ENCODE measurements around the gene EAF2. TPM values are rescaled to one million over a fixed set of nuclear protein-coding genes. Genes with fewer than 3 reads are reported as not detected.
A peak's percentile ranks its signal among the peaks of the same experiment; 100 is the strongest.

EAF2 gene
- total RNA-seq (1 to 10 TPM; 4.3 to 6.0 TPM), polyA plus RNA-seq (1 to 10 TPM; 2.5 to 8.3 TPM)
- long read RNA-seq, donor 1, partial matches to known transcripts = 0 of 4 reads
- long read RNA-seq, donor 1, other reads (novel, unspliced or antisense) = 0 of 4 reads
- long read RNA-seq, donor 2, partial matches to known transcripts = 1 of 2 reads
- long read RNA-seq, donor 2, other reads (novel, unspliced or antisense) = 1 of 2 reads

GRCh38 chr3:121834671-121835464, at the start of gene EAF2, which contains the start of gene IQCB1:
Gene EAF2, plus strand, starts transcription at chr3:121835209. Its CDS starts 77 bp downstream, at chr3:121835286.
Gene IQCB1, minus strand, starts transcription at chr3:121835060. Its CDS starts 6,100 bp downstream, at chr3:121828960.
- intact Hi-C loops (cut with DNase I) = loop anchor here in 1 of 2 donors (2.0 kb wide), 1 partner anchor 84 kb away; no protein-coding TSS in a partner anchor
- H3K4me3 ChIP-seq (ENCODE audit: low read length in 2 of 2) = peak within 1 kb of the TSS; percentile 64 to 85
- peaks cover 0 to 2% of the 10 kb centered on the region in 2 donors for H3K36me3 ChIP-seq (ENCODE audit: control insufficient read depth in 1 of 2, insufficient read depth in 2 of 2, low read length in 1 of 2)
- no peaks in the 10 kb centered on the region for H3K9me3 ChIP-seq (ENCODE audit: control insufficient read depth, low read length)
- H3K27me3 ChIP-seq (ENCODE audit: control insufficient read depth in 1 of 2, insufficient read depth in 2 of 2, low read length in 1 of 2) = no peaks in the 10 kb centered on the region
- WGBS, 2 donors = 0% methylated on average over 54 of the region's 54 CpGs
- H3K27ac ChIP-seq (ENCODE audit: low read depth in 1 of 2, low read length in 2 of 2) = peak within 1 kb of the TSS in 1 of 2 donors; percentile 30
- DNase-seq (peak; percentile 98), ATAC-seq (ENCODE audit: low FRiP score) (peak; percentile 100)
- no peaks in the 10 kb centered on the region for H3K4me1 ChIP-seq (ENCODE audit: control insufficient read depth in 1 of 2, insufficient read depth in 2 of 2, low read length in 2 of 2)

- DNase-seq (no peak), ATAC-seq (ENCODE audit: low FRiP score) (no peak)
- no peak overlapping the region for H3K27ac ChIP-seq (ENCODE audit: low read depth in 1 of 2, low read length in 2 of 2)
- peaks cover 0 to 3% of the 10 kb centered on the region in 2 donors for H3K36me3 ChIP-seq (ENCODE audit: control insufficient read depth in 1 of 2, insufficient read depth in 2 of 2, low read length in 1 of 2)
- no peaks in the 10 kb centered on the region for H3K9me3 ChIP-seq (ENCODE audit: control insufficient read depth, low read length)
- no peak overlapping the region for H3K4me3 ChIP-seq (ENCODE audit: low read length in 2 of 2)
- no peaks in the 10 kb centered on the region for H3K27me3 ChIP-seq (ENCODE audit: control insufficient read depth in 1 of 2, insufficient read depth in 2 of 2, low read length in 1 of 2)
- WGBS, 2 donors = 24% methylated on average over 2 of the region's 2 CpGs
- no peaks in the 10 kb centered on the region for H3K4me1 ChIP-seq (ENCODE audit: control insufficient read depth in 1 of 2, insufficient read depth in 2 of 2, low read length in 2 of 2)
- intact Hi-C loops (cut with DNase I) = no loop called here
Observed at GRCh38 chr3:121786485-121786884, 48.5 kb upstream of the EAF2 start.

- intact Hi-C loops (cut with DNase I) = no loop called here
- Histone ChIP-seq H3K27ac (ENCODE audit: low read depth in 1 of 2, low read length in 2 of 2) (no peak overlapping the region), H3K4me3 (ENCODE audit: low read length in 2 of 2) (no peak overlapping the region), H3K4me1 (ENCODE audit: control insufficient read depth in 1 of 2, insufficient read depth in 2 of 2, low read length in 2 of 2) (no peaks in the 10 kb centered on the region), H3K36me3 (ENCODE audit: control insufficient read depth in 1 of 2, insufficient read depth in 2 of 2, low read length in 1 of 2) (no peaks in the 10 kb centered on the region), H3K9me3 (ENCODE audit: control insufficient read depth, low read length) (no peaks in the 10 kb centered on the region), H3K27me3 (ENCODE audit: control insufficient read depth in 1 of 2, insufficient read depth in 2 of 2, low read length in 1 of 2) (no peaks in the 10 kb centered on the region)
- ATAC-seq (ENCODE audit: low FRiP score) (no peak), DNase-seq (no peak)
- WGBS, 2 donors = 93 to 94% methylated on average over 3 of the region's 3 CpGs
Observed at GRCh38 chr3:121793078-121793477, 41.9 kb upstream of the EAF2 start.

- no peak overlapping the region for H3K4me3 ChIP-seq (ENCODE audit: low read length in 2 of 2)
- H3K27me3 ChIP-seq (ENCODE audit: control insufficient read depth in 1 of 2, insufficient read depth in 2 of 2, low read length in 1 of 2) = no peaks in the 10 kb centered on the region
- no peak overlapping the region for H3K27ac ChIP-seq (ENCODE audit: low read depth in 1 of 2, low read length in 2 of 2)
- no peaks in the 10 kb centered on the region for H3K36me3 ChIP-seq (ENCODE audit: control insufficient read depth in 1 of 2, insufficient read depth in 2 of 2, low read length in 1 of 2)
- H3K4me1 ChIP-seq (ENCODE audit: control insufficient read depth in 1 of 2, insufficient read depth in 2 of 2, low read length in 2 of 2) = no peaks in the 10 kb centered on the region
- no peak for DNase-seq
- intact Hi-C loops (cut with DNase I) = no loop called here
- no peaks in the 10 kb centered on the region for H3K9me3 ChIP-seq (ENCODE audit: control insufficient read depth, low read length)
- no peak for ATAC-seq (ENCODE audit: low FRiP score)
- WGBS, 2 donors = 58 to 67% methylated on average over 2 of the region's 2 CpGs
Observed at GRCh38 chr3:121794264-121794983, 40.6 kb upstream of the EAF2 start.

- Histone ChIP-seq H3K27me3 (ENCODE audit: control insufficient read depth in 1 of 2, insufficient read depth in 2 of 2, low read length in 1 of 2) (no peaks in the 10 kb centered on the region), H3K4me1 (ENCODE audit: control insufficient read depth in 1 of 2, insufficient read depth in 2 of 2, low read length in 2 of 2) (no peaks in the 10 kb centered on the region), H3K36me3 (ENCODE audit: control insufficient read depth in 1 of 2, insufficient read depth in 2 of 2, low read length in 1 of 2) (no peaks in the 10 kb centered on the region), H3K4me3 (ENCODE audit: low read length in 2 of 2) (no peak overlapping the region), H3K27ac (ENCODE audit: low read depth in 1 of 2, low read length in 2 of 2) (no peak overlapping the region), H3K9me3 (ENCODE audit: control insufficient read depth, low read length) (no peaks in the 10 kb centered on the region)
- intact Hi-C loops (cut with DNase I) = no loop called here
- WGBS, 2 donors = 2 to 4% methylated on average over 1 of the region's 1 CpG
- ATAC-seq (ENCODE audit: low FRiP score) (no peak), DNase-seq (no peak)
Observed at GRCh38 chr3:121796970-121797369, 38.0 kb upstream of the EAF2 start.

GRCh38 chr3:121800906-121801305, 34.1 kb upstream of the EAF2 start:
- ATAC-seq (ENCODE audit: low FRiP score) (no peak), DNase-seq (no peak)
- Histone ChIP-seq H3K36me3 (ENCODE audit: control insufficient read depth in 1 of 2, insufficient read depth in 2 of 2, low read length in 1 of 2) (peaks cover 0 to 4% of the 10 kb centered on the region in 2 donors), H3K9me3 (ENCODE audit: control insufficient read depth, low read length) (no peaks in the 10 kb centered on the region), H3K4me3 (ENCODE audit: low read length in 2 of 2) (no peak overlapping the region), H3K27ac (ENCODE audit: low read depth in 1 of 2, low read length in 2 of 2) (no peak overlapping the region), H3K27me3 (ENCODE audit: control insufficient read depth in 1 of 2, insufficient read depth in 2 of 2, low read length in 1 of 2) (no peaks in the 10 kb centered on the region), H3K4me1 (ENCODE audit: control insufficient read depth in 1 of 2, insufficient read depth in 2 of 2, low read length in 2 of 2) (no peaks in the 10 kb centered on the region)
- intact Hi-C loops (cut with DNase I) = no loop called here

- Histone ChIP-seq H3K9me3 (ENCODE audit: control insufficient read depth, low read length) (no peaks in the 10 kb centered on the region), H3K36me3 (ENCODE audit: control insufficient read depth in 1 of 2, insufficient read depth in 2 of 2, low read length in 1 of 2) (peaks cover 0 to 4% of the 10 kb centered on the region in 2 donors), H3K27me3 (ENCODE audit: control insufficient read depth in 1 of 2, insufficient read depth in 2 of 2, low read length in 1 of 2) (no peaks in the 10 kb centered on the region), H3K27ac (ENCODE audit: low read depth in 1 of 2, low read length in 2 of 2) (no peak overlapping the region), H3K4me1 (ENCODE audit: control insufficient read depth in 1 of 2, insufficient read depth in 2 of 2, low read length in 2 of 2) (no peaks in the 10 kb centered on the region), H3K4me3 (ENCODE audit: low read length in 2 of 2) (no peak overlapping the region)
- WGBS, 2 donors = 91 to 99% methylated on average over 2 of the region's 2 CpGs
- ATAC-seq (ENCODE audit: low FRiP score) (no peak), DNase-seq (no peak)
- intact Hi-C loops (cut with DNase I) = no loop called here
Observed at GRCh38 chr3:121803771-121804320, 31.2 kb upstream of the EAF2 start.

- no peak overlapping the region for H3K4me3 ChIP-seq (ENCODE audit: low read length in 2 of 2)
- no peak for ATAC-seq (ENCODE audit: low FRiP score)
- H3K4me1 ChIP-seq (ENCODE audit: control insufficient read depth in 1 of 2, insufficient read depth in 2 of 2, low read length in 2 of 2) = no peaks in the 10 kb centered on the region
- peaks cover 6 to 7% of the 10 kb centered on the region in 2 donors for H3K36me3 ChIP-seq (ENCODE audit: control insufficient read depth in 1 of 2, insufficient read depth in 2 of 2, low read length in 1 of 2)
- intact Hi-C loops (cut with DNase I) = no loop called here
- no peak overlapping the region for H3K27ac ChIP-seq (ENCODE audit: low read depth in 1 of 2, low read length in 2 of 2)
- no peak for DNase-seq
- 43 to 44% methylated on average over 1 of the region's 1 CpG for WGBS, 2 donors
- H3K27me3 ChIP-seq (ENCODE audit: control insufficient read depth in 1 of 2, insufficient read depth in 2 of 2, low read length in 1 of 2) = no peaks in the 10 kb centered on the region
- no peaks in the 10 kb centered on the region for H3K9me3 ChIP-seq (ENCODE audit: control insufficient read depth, low read length)
Observed at GRCh38 chr3:121809249-121809648, 25.8 kb upstream of the EAF2 start.

Data from aorta (tissue), 5 donors.